Progenitor cell of endocrine pancreas (in vitro differentiated cells): ENCODE results near the gene COX6B2. TPM values are rescaled to one million over a fixed set of nuclear protein-coding genes. Genes with fewer than 3 reads are reported as not detected.
A peak's percentile ranks its signal among the peaks of the same experiment; 100 is the strongest.

Source experiments
- DNase-seq: peaks from one replicate; pipeline ENCODE4 v3.0.0; 2021; ENCODE audit warnings: low spot score; ENCODE audit not compliant: unreplicated experiment
- H3K27ac Mint-ChIP-seq: 2 replicates; pipeline ENCODE4 v1.8.0; 2021; ENCODE audit warnings: mild to moderate bottlenecking, moderate library complexity, mixed read lengths
- H3K27me3 Mint-ChIP-seq: 2 replicates; pipeline ENCODE4 v1.8.0; 2021; ENCODE audit warnings: mixed read lengths
- H3K36me3 Mint-ChIP-seq: 2 replicates; pipeline ENCODE4 v1.8.0; 2022; ENCODE audit warnings: mixed read lengths; ENCODE audit not compliant: insufficient read depth
- H3K4me1 Mint-ChIP-seq: 2 replicates; pipeline ENCODE4 v1.8.0; 2021; ENCODE audit warnings: low read depth, mixed read lengths
- H3K4me3 Mint-ChIP-seq: 2 replicates; pipeline ENCODE4 v1.8.0; 2021; ENCODE audit warnings: low read depth, mild to moderate bottlenecking, moderate library complexity, mixed read lengths
- H3K9me3 Mint-ChIP-seq: 2 replicates; pipeline ENCODE4 v1.8.0; 2021; ENCODE audit warnings: low read depth, mixed read lengths
- total RNA-seq: library from RNA; stranded (reverse); gene quantifications from 2 replicates; pipeline ENCODE4 v1.2.1, GENCODE V29; 2021
- TF ChIP-seq, protein P1 (sequence below): fragments of 200-600 bp; sonication (generic); IDR thresholded peaks from one replicate; pipeline ENCODE4 v1.5.0; 2021; ENCODE audit warnings: antibody characterized with exemption, mild to moderate bottlenecking; ENCODE audit not compliant: unreplicated experiment

The COX6B2 gene
- total RNA-seq, 1 donor from 2014 or later, result not detected

DNA sequence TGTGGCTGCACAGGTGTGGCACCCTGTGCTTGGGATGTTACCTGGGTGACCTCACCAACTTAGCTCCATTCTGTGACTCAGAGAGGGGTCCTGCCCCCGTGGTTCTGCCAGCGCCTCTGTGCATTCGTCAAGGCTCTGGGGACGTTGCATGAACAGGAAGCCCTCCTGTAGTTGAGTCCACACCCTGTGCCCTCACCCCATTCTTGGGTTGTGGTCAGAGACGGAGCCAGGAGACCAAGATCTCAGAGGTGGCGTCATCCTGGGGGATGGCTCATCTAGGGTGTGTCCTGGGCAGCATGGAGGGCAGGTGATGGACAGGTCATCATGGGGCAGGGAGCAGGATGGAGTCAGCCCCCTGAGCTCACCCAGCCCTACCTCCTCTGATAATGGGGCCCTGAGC is 2.5 kb downstream of the COX6B2 start:
- peaks cover 56% of the 10 kb centered on the region for H3K27me3 Mint-ChIP-seq
- peaks cover 6% of the 10 kb centered on the region for H3K4me1 Mint-ChIP-seq

DNA sequence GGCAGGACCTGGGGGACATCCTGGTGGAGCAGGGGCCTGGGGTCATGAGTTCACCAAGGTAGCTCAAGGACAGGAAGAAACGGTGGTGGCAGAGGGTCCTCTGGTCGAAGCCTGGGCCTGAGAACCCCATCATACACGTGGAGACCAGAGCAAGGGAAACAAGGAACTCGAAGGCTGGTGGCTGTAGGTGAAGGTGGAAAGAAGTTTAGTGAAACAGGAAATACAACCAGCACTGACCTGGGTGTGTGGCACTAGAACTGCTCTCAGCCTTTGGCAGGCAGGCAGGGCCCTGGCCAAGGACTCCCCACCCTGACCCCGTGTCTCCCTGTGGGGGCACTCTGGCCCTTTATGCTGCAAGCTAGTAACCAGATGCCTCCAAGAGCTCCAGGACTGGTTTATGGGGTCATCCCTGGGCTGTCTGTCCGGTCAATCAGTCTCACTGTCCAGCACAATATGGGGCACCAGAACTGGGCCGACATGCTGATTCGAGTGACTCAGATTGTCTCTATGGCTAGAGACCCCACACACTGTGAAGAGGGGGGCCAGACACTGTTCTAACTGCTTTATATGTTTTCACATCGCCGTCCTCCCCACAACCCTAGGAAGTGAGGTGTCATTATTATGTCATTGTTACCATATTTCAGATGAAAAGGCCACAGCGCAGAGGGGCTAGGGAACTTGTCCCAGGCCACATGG is 3.8 kb downstream of the COX6B2 start:
- H3K4me3 Mint-ChIP-seq, result no peak overlapping the region
- DNase-seq, result no peak
- peaks cover 44% of the 10 kb centered on the region for H3K27me3 Mint-ChIP-seq
- no peak overlapping the region for H3K27ac Mint-ChIP-seq
- H3K9me3 Mint-ChIP-seq, result no peaks in the 10 kb centered on the region
- TF ChIP-seq, protein P1, sequence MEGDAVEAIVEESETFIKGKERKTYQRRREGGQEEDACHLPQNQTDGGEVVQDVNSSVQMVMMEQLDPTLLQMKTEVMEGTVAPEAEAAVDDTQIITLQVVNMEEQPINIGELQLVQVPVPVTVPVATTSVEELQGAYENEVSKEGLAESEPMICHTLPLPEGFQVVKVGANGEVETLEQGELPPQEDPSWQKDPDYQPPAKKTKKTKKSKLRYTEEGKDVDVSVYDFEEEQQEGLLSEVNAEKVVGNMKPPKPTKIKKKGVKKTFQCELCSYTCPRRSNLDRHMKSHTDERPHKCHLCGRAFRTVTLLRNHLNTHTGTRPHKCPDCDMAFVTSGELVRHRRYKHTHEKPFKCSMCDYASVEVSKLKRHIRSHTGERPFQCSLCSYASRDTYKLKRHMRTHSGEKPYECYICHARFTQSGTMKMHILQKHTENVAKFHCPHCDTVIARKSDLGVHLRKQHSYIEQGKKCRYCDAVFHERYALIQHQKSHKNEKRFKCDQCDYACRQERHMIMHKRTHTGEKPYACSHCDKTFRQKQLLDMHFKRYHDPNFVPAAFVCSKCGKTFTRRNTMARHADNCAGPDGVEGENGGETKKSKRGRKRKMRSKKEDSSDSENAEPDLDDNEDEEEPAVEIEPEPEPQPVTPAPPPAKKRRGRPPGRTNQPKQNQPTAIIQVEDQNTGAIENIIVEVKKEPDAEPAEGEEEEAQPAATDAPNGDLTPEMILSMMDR, result no peak
- H3K4me1 Mint-ChIP-seq, result peaks cover 6% of the 10 kb centered on the region
- H3K36me3 Mint-ChIP-seq, result peaks cover 2% of the 10 kb centered on the region

More for the DNA sequence above, 2.5 kb downstream of the COX6B2 start:
- Mint-ChIP-seq H3K9me3 (no peaks in the 10 kb centered on the region), H3K27ac (no peak overlapping the region), H3K36me3 (peaks cover 2% of the 10 kb centered on the region), H3K4me3 (no peak overlapping the region)
- DNase-seq, result no peak
- TF ChIP-seq, protein P1, result no peak

DNA sequence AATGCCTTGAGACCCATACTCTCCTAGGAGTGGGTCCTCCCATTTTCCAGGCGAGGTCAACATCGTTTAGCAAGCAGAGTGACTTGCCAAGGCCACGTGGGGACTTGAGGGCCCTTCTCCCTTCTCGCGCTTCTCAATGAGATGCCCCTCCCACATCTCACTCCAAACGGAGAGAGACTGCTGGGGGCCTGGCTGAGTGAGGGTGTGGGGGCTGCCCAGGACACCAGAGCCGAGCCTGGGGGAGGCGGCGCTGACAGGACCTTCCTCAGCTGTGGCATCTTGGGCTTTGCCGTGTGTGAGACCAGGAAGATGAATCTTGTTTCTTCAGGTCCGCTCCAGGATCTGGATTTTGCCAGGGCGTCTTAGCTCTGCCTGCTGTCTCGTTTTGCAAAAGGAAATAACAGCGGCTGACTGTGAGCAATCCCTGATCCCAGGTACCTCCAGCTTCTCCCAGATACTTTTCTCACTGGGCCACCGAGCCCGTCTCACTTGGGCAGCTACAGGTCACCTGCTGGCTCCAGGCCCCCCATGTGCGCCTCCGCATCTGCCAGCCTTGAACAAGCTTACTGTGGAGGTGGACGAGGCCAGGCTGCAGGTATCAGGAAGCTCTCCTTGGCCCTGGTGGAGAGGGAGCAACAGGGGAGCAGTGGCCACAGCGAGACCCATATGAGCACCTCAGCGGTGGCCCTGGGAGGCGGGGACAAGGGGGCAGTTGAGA is 6.0 kb downstream of the COX6B2 start:
- peaks cover 32% of the 10 kb centered on the region for H3K27me3 Mint-ChIP-seq
- H3K4me1 Mint-ChIP-seq, result peaks cover 6% of the 10 kb centered on the region
- peaks cover 8% of the 10 kb centered on the region for H3K36me3 Mint-ChIP-seq
- TF ChIP-seq, protein P1, result no peak
- no peak overlapping the region for H3K4me3 Mint-ChIP-seq
- DNase-seq, result no peak
- H3K27ac Mint-ChIP-seq, result peak overlapping the region; percentile 20
- no peaks in the 10 kb centered on the region for H3K9me3 Mint-ChIP-seq

DNA sequence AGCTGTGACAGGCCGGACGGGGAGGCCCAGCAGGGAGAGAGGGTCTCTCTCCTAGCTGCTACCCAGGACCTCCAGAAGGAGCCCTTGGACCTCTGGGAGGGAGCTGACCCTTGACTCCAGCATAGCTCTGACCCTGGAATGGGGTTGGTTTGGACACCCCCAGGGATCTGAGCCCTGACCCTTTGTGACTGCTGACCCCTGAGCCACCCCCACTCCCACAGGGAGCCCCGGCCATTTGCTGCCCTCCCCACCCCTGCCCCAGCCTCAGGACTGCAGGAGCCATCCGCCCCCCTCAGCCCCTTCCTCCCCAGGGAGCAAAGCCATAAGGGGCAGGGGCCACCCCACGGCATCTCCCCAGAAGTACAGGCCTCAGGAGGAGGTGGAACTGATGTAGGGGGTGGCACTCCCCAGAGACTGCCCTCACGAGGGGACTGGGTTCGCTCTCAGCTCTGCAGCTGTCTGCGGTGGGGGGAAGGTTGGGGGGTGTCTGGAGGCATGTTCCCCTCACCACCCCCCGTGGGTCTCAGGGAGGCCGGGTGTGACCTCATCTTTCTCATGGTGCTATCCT is 7.0 kb downstream of the COX6B2 start:
- Mint-ChIP-seq H3K9me3 (no peaks in the 10 kb centered on the region), H3K4me3 (no peak overlapping the region), H3K27me3 (peaks cover 23% of the 10 kb centered on the region), H3K4me1 (peaks cover 6% of the 10 kb centered on the region), H3K27ac (no peak overlapping the region), H3K36me3 (peaks cover 8% of the 10 kb centered on the region)
- no peak for DNase-seq
- TF ChIP-seq, protein P1, result no peak

DNA sequence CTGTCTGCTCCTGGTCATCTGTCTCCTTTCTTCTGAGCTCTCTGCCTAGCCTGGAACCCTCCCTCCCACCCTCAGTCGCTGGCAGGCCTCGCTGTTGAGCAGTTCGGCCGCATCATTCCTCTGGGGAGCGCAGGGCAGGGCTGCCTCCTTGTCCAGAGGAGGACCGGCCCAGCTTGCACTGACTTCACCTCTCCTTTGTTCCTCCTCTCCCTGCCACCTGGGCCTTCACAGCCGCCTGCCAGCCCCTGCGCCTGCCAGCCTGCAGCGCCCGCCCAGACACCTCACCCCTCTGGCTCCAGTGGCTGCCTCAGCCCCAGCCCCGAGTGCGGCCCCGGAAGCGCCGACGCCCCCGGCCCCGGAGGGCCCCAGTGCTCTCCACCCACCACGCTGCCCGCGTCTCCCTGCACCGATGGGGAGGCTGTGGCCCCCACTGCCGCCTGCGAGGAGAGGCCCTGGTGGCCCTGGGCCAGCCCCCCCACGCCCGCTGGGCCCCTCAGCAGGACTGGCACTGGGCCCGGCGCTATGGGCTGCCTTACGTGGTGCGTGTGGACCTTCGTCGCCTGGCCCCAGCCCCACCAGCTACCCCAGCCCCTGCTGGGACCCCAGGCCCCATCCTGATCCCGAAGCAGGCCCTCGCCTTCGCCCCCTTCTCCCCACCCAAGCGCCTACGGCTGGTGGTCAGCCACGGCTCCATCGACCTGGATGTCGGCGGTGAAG is 7.6 kb downstream of the COX6B2 start:
- Mint-ChIP-seq H3K9me3 (no peaks in the 10 kb centered on the region), H3K36me3 (peaks cover 8% of the 10 kb centered on the region), H3K4me3 (no peak overlapping the region), H3K27me3 (peaks cover 16% of the 10 kb centered on the region), H3K4me1 (peaks cover 6% of the 10 kb centered on the region), H3K27ac (no peak overlapping the region)
- DNase-seq, result no peak
- TF ChIP-seq, protein P1, result no peak
